GM12878 (cell line): Measurements from ENCODE around the gene REV1. TPM values are rescaled to one million over a fixed set of nuclear protein-coding genes. Genes with fewer than 3 reads are reported as not detected.

ENCODE experiments used
- ATAC-seq: fragments of 200-7000 bp; cut with Tn5 transposase; 3 replicates; pipeline ENCODE4 v1.9.1; 2020; ENCODE audit warnings: mild to moderate bottlenecking, moderate library complexity
- BruUV-seq: library from RNA; stranded (reverse); fragments of 400-500 nt; replicated peaks from 2 replicates; lab custom pipeline; 2021; lab: Mats Ljungman, UMichigan
- CTCF ChIA-PET: fragments of 300-600 bp; sonication (Branson Sonifier 250); formaldehyde crosslinking; extraction: SDS; loops from one replicate; lab custom pipeline; 2021; ENCODE audit warnings: inconsistent platforms; lab: Yijun Ruan, JAX
- POLR2A ChIA-PET: fragments of 350-600 bp; formaldehyde crosslinking; extraction: SDS; loops from one replicate; lab custom pipeline; 2021; ENCODE audit warnings: inconsistent platforms; lab: Charles Lee
- RAD21 ChIA-PET: fragments of 300-600 bp; sonication (Branson Sonifier 250); formaldehyde crosslinking; loops from one replicate; lab custom pipeline; 2023; ENCODE audit warnings: antibody characterized with exemption; ENCODE audit not compliant: unreplicated experiment; lab: Charles Lee
- SMC1A ChIA-PET: fragments of 300-600 bp; sonication (Branson Sonifier 250); formaldehyde crosslinking; loops from one replicate; lab custom pipeline; 2023; ENCODE audit not compliant: unreplicated experiment, uncharacterized antibody; lab: Charles Lee
- DNase-seq: peaks from one replicate; pipeline ENCODE4 v3.0.0-alpha.2; 2011; ENCODE audit warnings: low read depth, low spot score
- FAIRE-seq: peaks from 3 replicates; lab custom pipeline; 2011; peaks lifted over from hg19 to GRCh38; lab: Jason Lieb, UNC
- H2AFZ ChIP-seq: 2 replicates; pipeline ENCODE4 v1.6.0; 2011; ENCODE audit warnings: low read depth, low read length, control low read depth; ENCODE audit not compliant: control insufficient read depth
- H3K27ac ChIP-seq: 2 replicates; pipeline ENCODE4 v1.5.1; 2011; ENCODE audit warnings: control low read depth; ENCODE audit not compliant: control insufficient read depth, insufficient read depth
- H3K27me3 ChIP-seq, 2 experiments: replicated peaks in 1 of 2; 2 replicates each; pipeline versions ENCODE4 v1.6.0 to v1.6.1; 2011; ENCODE audit warnings: low read length in 1 of 2; ENCODE audit not compliant: control insufficient read depth in 2 of 2, insufficient read depth in 2 of 2
- H3K36me3 ChIP-seq, 2 experiments: 2 replicates each; pipeline ENCODE4 v1.5.1; 2011; ENCODE audit warnings: low read length in 1 of 2; ENCODE audit not compliant: control insufficient read depth in 2 of 2, insufficient read depth in 2 of 2
- H3K4me1 ChIP-seq: 2 replicates; pipeline ENCODE4 v1.6.1; 2011; ENCODE audit warnings: mild to moderate bottlenecking, low read length, moderate library complexity, mixed read lengths; ENCODE audit not compliant: control insufficient read depth, insufficient read depth
- H3K4me2 ChIP-seq: 2 replicates; pipeline ENCODE4 v1.6.0; 2011; ENCODE audit warnings: control low read depth; ENCODE audit not compliant: control insufficient read depth, insufficient read depth
- H3K4me3 ChIP-seq: fragments of 200-600 bp; sonication (generic); 2 replicates; pipeline ENCODE4 v1.5.1; 2016
- H3K79me2 ChIP-seq: 2 replicates; pipeline ENCODE4 v1.6.0; 2011; ENCODE audit warnings: low read length; ENCODE audit not compliant: control insufficient read depth, insufficient read depth
- H3K9ac ChIP-seq: 2 replicates; pipeline ENCODE4 v1.8.0; 2011; ENCODE audit warnings: low read length, control low read depth, mixed read lengths; ENCODE audit not compliant: control insufficient read depth, insufficient read depth
- H3K9me3 ChIP-seq: replicated peaks from 3 replicates; pipeline ENCODE4 v1.5.1; 2011; ENCODE audit warnings: mild to moderate bottlenecking, low read length; ENCODE audit not compliant: control insufficient read depth, insufficient read depth
- H4K20me1 ChIP-seq: 2 replicates; pipeline ENCODE4 v1.6.0; 2011; ENCODE audit not compliant: control insufficient read depth, insufficient read depth
- CBFB ChIP-seq: IDR thresholded peaks from 2 replicates; pipeline ENCODE4 v1.6.1; 2016; ENCODE audit warnings: antibody characterized with exemption, low read depth
- EGR1 ChIP-seq, 2 experiments: IDR thresholded peaks; 1 replicate in 1 of 2; 2 replicates in 1 of 2; pipeline ENCODE4 v1.6.1; 2011 to 2012; ENCODE audit warnings: low read depth in 2 of 2, low read length in 2 of 2, borderline replicate concordance in 1 of 2, mild to moderate bottlenecking in 1 of 2, moderate library complexity in 1 of 2
- MYC ChIP-seq: IDR thresholded peaks from 2 replicates; pipeline ENCODE4 v1.6.1; 2011; ENCODE audit warnings: mild to moderate bottlenecking, low read length, moderate library complexity, inconsistent platforms; ENCODE audit not compliant: insufficient read depth, insufficient replicate concordance, insufficient read length, severe bottlenecking
- SIN3A ChIP-seq: IDR thresholded peaks from 2 replicates; pipeline ENCODE4 v1.6.1; 2012; ENCODE audit warnings: low read depth, low read length, improper control_type of control experiment
- TCF12 ChIP-seq: IDR thresholded peaks from 2 replicates; pipeline ENCODE4 v1.6.1; 2011; ENCODE audit warnings: low read depth, mild to moderate bottlenecking, low read length
- TCF7 ChIP-seq: IDR thresholded peaks from 2 replicates; pipeline ENCODE4 v1.6.1; 2014; ENCODE audit warnings: antibody characterized with exemption, borderline replicate concordance
- WGBS: methylation state at CpG from one replicate; pipeline ENCODE4 v1.1.6; 2016; ENCODE audit warnings: low lambda C conversion rate; ENCODE audit not compliant: insufficient replicate concordance, insufficient coverage; ENCODE audit errors: missing lambda C conversion rate; 5-methylcytosine and 5-hydroxymethylcytosine counted together
- in situ Hi-C: fragments of 300-500 bp; cut with MboI; formaldehyde crosslinking; loops from 9 replicates; pipeline ENCODE4 v1.14.3; 2018; ENCODE audit warnings: mixed read lengths
- intact Hi-C: fragments of 100-400 bp; cut with micrococcal nuclease; formaldehyde crosslinking; loops from one replicate; pipeline ENCODE4 v1.14.2; 2022; ENCODE audit not compliant: unreplicated experiment
- polyA plus RNA-seq, 11 experiments: library from polyadenylated mRNA; depleted of rRNA in 4 of 11; unstranded in 6 of 11; stranded (reverse) in 5 of 11; fragments of >200 nt; fragmentation: Nextera tagmentation in 4 of 11; fragmentation: Illumina TruSeq in 1 of 11; extraction: Ambion mirVana in 4 of 11; extraction: Trizol in 1 of 11; gene quantifications; 1 replicate in 1 of 11; 2 replicates in 10 of 11; pipeline versions ENCODE4 v1.2.1 to v1.2.3, GENCODE V29; 2011 to 2016; ENCODE audit warnings: inconsistent platforms in 2 of 11, missing spikeins in 2 of 11, low read depth in 1 of 11
- total RNA-seq, 4 experiments: library from RNA; depleted of rRNA in 3 of 4; stranded (reverse); fragments of >200 nt in 3 of 4; fragmentation: Illumina TruSeq in 1 of 4; extraction: Trizol in 1 of 4; gene quantifications; 2 replicates each; pipeline versions ENCODE4 v1.2.1 to v1.2.3, GENCODE V29; 2013 to 2021
- TF ChIP-seq, protein P1 (sequence below): IDR thresholded peaks from 2 replicates; pipeline ENCODE4 v1.6.1; 2012; ENCODE audit warnings: improper control_type of control experiment, low read depth, low read length; ENCODE audit not compliant: insufficient replicate concordance

The REV1 gene
- total and polyA plus RNA-seq, 10 of the 15 experiments (the other 5 are each of a cell fraction or from before 2014, with no cell fraction given), result 11.3 to 46.8 (median 29.0) TPM

DNA sequence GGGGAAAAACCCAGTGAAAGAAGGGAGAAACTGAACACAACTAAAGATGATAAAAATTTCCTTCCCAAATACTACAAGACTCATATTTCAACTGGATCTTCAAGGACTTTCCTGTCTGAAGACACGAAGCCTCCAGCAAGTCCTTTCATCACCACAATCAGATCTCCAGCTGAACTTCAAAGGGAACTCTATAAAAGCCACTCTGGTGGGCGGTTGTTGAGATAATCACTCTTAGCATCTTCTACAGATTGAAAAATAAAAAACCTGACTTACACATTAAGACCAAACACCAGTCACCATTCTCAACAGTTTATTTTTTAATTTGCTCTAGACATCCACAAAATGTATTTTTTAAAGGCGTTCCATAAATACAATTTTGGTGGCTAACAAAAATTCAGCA lies 4.4 kb downstream of the REV1 start:
- H3K27ac ChIP-seq, result no peak overlapping the region
- WGBS, result 25% methylated on average over 3 of the region's 3 CpGs

More for the DNA sequence above, 4.4 kb downstream of the REV1 start:
- Histone ChIP-seq H3K36me3 (no peaks in the 10 kb centered on the region), H3K4me3 (no peak overlapping the region), H3K9me3 (peaks cover 2% of the 10 kb centered on the region; the same call in 2 of the 3 replicates), H3K79me2 (peaks cover 85% of the 10 kb centered on the region), H2AFZ (no peak overlapping the region)
- BruUV-seq, result no TSS peak
- CTCF ChIA-PET, result interaction anchor here (1.4 to 1.7 kb wide), 3 partner anchors 34 to 42 kb away, joined by 3 to 4 read pairs (median 3); no protein-coding TSS in a partner anchor
- no peak for ATAC-seq
- TF ChIP-seq TCF12 (no peak), EGR1 (IDR thresholded peaks at IDR 0.05; ENCODE audit: borderline replicate concordance in 1 of 2, low read depth in 2 of 2, low read length in 2 of 2) (no peak), MYC (no peak), TCF7 (peak; percentile 34), SIN3A (no peak), CBFB (no peak)
- TF ChIP-seq, protein P1, sequence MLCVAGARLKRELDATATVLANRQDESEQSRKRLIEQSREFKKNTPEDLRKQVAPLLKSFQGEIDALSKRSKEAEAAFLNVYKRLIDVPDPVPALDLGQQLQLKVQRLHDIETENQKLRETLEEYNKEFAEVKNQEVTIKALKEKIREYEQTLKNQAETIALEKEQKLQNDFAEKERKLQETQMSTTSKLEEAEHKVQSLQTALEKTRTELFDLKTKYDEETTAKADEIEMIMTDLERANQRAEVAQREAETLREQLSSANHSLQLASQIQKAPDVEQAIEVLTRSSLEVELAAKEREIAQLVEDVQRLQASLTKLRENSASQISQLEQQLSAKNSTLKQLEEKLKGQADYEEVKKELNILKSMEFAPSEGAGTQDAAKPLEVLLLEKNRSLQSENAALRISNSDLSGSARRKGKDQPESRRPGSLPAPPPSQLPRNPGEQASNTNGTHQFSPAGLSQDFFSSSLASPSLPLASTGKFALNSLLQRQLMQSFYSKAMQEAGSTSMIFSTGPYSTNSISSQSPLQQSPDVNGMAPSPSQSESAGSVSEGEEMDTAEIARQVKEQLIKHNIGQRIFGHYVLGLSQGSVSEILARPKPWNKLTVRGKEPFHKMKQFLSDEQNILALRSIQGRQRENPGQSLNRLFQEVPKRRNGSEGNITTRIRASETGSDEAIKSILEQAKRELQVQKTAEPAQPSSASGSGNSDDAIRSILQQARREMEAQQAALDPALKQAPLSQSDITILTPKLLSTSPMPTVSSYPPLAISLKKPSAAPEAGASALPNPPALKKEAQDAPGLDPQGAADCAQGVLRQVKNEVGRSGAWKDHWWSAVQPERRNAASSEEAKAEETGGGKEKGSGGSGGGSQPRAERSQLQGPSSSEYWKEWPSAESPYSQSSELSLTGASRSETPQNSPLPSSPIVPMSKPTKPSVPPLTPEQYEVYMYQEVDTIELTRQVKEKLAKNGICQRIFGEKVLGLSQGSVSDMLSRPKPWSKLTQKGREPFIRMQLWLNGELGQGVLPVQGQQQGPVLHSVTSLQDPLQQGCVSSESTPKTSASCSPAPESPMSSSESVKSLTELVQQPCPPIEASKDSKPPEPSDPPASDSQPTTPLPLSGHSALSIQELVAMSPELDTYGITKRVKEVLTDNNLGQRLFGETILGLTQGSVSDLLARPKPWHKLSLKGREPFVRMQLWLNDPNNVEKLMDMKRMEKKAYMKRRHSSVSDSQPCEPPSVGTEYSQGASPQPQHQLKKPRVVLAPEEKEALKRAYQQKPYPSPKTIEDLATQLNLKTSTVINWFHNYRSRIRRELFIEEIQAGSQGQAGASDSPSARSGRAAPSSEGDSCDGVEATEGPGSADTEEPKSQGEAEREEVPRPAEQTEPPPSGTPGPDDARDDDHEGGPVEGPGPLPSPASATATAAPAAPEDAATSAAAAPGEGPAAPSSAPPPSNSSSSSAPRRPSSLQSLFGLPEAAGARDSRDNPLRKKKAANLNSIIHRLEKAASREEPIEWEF, result no peak
- TF ChIP-seq, all 136 proteins: peak for 1
- H3K4me1 ChIP-seq, result peaks cover 5% of the 10 kb centered on the region
- ChIA-PET POLR2A (no interaction called here), SMC1A (interaction anchor here (0.6 kb wide), 1 partner anchor 377 kb away, joined by 3 read pairs; no protein-coding TSS in a partner anchor), RAD21 (no interaction called here)
- DNase-seq, result no peak
- in situ Hi-C loops, result loop anchor here (5.0 to 25.0 kb wide), 2 partner anchors 38 to 298 kb away; partner anchors contain the start of genes MITD1 and MRPL30
- no peak overlapping the region for H3K9ac ChIP-seq
- FAIRE-seq, result no peak
- no peaks in the 10 kb centered on the region for H4K20me1 ChIP-seq
- peak overlapping the region; percentile 60 for H3K4me2 ChIP-seq
- H3K27me3 ChIP-seq, result no peaks in the 10 kb centered on the region
- intact Hi-C loops, result loop anchor here (5.0 kb wide), 1 partner anchor 303 kb away; the partner anchor contains the start of genes MITD1 and MRPL30
